Stimulated activated naive CD8-positive, alpha-beta T cell treated with anti-CD3 and anti-CD28 coated beads, Interleukin-15, Interleukin-2, amounts not matched to agents 100 ng/mL and 50 ng/mL, for 24 hours (primary cell): ENCODE results near the gene RNF213.
"Not testable (repeated sequence)": the region's sequence is repeated elsewhere in the genome, so short reads cannot be mapped to it uniquely, and the experiment has no call there.

Experiments used
- H3K27ac Mint-ChIP-seq: one replicate; pipeline ENCODE4 v1.8.0; 2021; ENCODE audit warnings: mild to moderate bottlenecking, mixed read lengths
- H3K27me3 Mint-ChIP-seq: one replicate; pipeline ENCODE4 v1.8.0; 2021; ENCODE audit warnings: mixed read lengths
- H3K36me3 Mint-ChIP-seq: one replicate; pipeline ENCODE4 v1.8.0; 2021; ENCODE audit warnings: low read depth, mixed read lengths
- H3K4me1 Mint-ChIP-seq: one replicate; pipeline ENCODE4 v1.8.0; 2021; ENCODE audit warnings: low read depth, mixed read lengths
- H3K4me3 Mint-ChIP-seq: one replicate; pipeline ENCODE4 v1.8.0; 2021; ENCODE audit warnings: mild to moderate bottlenecking, mixed read lengths
- H3K9me3 Mint-ChIP-seq: one replicate; pipeline ENCODE4 v1.8.0; 2021; ENCODE audit warnings: mixed read lengths

Gene RNF213

GRCh38 chr17:80253631-80254395, 6.8 kb upstream of the RNF213 start:
- no peaks in the 10 kb centered on the region for H3K27me3 Mint-ChIP-seq
- H3K4me3 Mint-ChIP-seq: no peak overlapping the region
- no peaks in the 10 kb centered on the region for H3K9me3 Mint-ChIP-seq
- peak overlapping the region; percentile 87 for H3K27ac Mint-ChIP-seq
- peaks cover 60% of the 10 kb centered on the region for H3K4me1 Mint-ChIP-seq
- no peaks in the 10 kb centered on the region for H3K36me3 Mint-ChIP-seq

- peak overlapping the region; percentile 65 for H3K4me3 Mint-ChIP-seq
- no peaks in the 10 kb centered on the region for H3K9me3 Mint-ChIP-seq
- H3K27ac Mint-ChIP-seq: peak overlapping the region; percentile 87
- no peaks in the 10 kb centered on the region for H3K36me3 Mint-ChIP-seq
- H3K27me3 Mint-ChIP-seq: no peaks in the 10 kb centered on the region
- H3K4me1 Mint-ChIP-seq: peaks cover 68% of the 10 kb centered on the region
Measured at GRCh38 chr17:80254396-80255251, 6.0 kb upstream of the RNF213 start.

- H3K9me3 Mint-ChIP-seq: no peaks in the 10 kb centered on the region
- no peaks in the 10 kb centered on the region for H3K27me3 Mint-ChIP-seq
- H3K36me3 Mint-ChIP-seq: no peaks in the 10 kb centered on the region
- H3K4me3 Mint-ChIP-seq: no peak overlapping the region
- H3K27ac Mint-ChIP-seq: peak overlapping the region; percentile 87
- peaks cover 71% of the 10 kb centered on the region for H3K4me1 Mint-ChIP-seq
Measured at GRCh38 chr17:80256034-80256350, 4.7 kb upstream of the RNF213 start.

GRCh38 chr17:80257716-80258213, 2.9 kb upstream of the RNF213 start:
- H3K9me3 Mint-ChIP-seq: no peaks in the 10 kb centered on the region
- peaks cover 79% of the 10 kb centered on the region for H3K4me1 Mint-ChIP-seq
- no peak overlapping the region for H3K4me3 Mint-ChIP-seq
- H3K27me3 Mint-ChIP-seq: no peaks in the 10 kb centered on the region
- H3K36me3 Mint-ChIP-seq: no peaks in the 10 kb centered on the region
- H3K27ac Mint-ChIP-seq: peak overlapping the region; percentile 89

- H3K27ac Mint-ChIP-seq: peak overlapping the region; percentile 89
- H3K36me3 Mint-ChIP-seq, H3K27me3 Mint-ChIP-seq, H3K9me3 Mint-ChIP-seq: not testable (repeated sequence)
- peak overlapping the region; percentile 54 for H3K4me3 Mint-ChIP-seq
- H3K4me1 Mint-ChIP-seq: peaks cover 79% of the 10 kb centered on the region
Measured at GRCh38 chr17:80258296-80258695, 2.4 kb upstream of the RNF213 start.

GRCh38 chr17:80259457-80260068, 1.1 kb upstream of the RNF213 start:
- H3K9me3 Mint-ChIP-seq: no peaks in the 10 kb centered on the region
- H3K27me3 Mint-ChIP-seq: no peaks in the 10 kb centered on the region
- H3K36me3 Mint-ChIP-seq: peaks cover 3% of the 10 kb centered on the region
- peak overlapping the region; percentile 84 for H3K4me3 Mint-ChIP-seq
- H3K4me1 Mint-ChIP-seq: peaks cover 72% of the 10 kb centered on the region
- H3K27ac Mint-ChIP-seq: peak overlapping the region; percentile 89

- no peaks in the 10 kb centered on the region for H3K27me3 Mint-ChIP-seq
- H3K4me1 Mint-ChIP-seq: peaks cover 72% of the 10 kb centered on the region
Measured at GRCh38 chr17:80260069-80260535, 550 bp upstream of the RNF213 start.

GRCh38 chr17:80261159-80261894, 675 bp downstream of the RNF213 start:
- peak overlapping the region; percentile 90 for H3K4me3 Mint-ChIP-seq
- H3K36me3 Mint-ChIP-seq: peaks cover 18% of the 10 kb centered on the region
- peak overlapping the region; percentile 95 for H3K27ac Mint-ChIP-seq
- peaks cover 73% of the 10 kb centered on the region for H3K4me1 Mint-ChIP-seq
- no peaks in the 10 kb centered on the region for H3K27me3 Mint-ChIP-seq
- no peaks in the 10 kb centered on the region for H3K9me3 Mint-ChIP-seq

More at GRCh38 chr17:80260069-80260535, 550 bp upstream of the RNF213 start:
- Mint-ChIP-seq H3K27ac (peak overlapping the region; percentile 89), H3K9me3 (no peaks in the 10 kb centered on the region), H3K4me3 (peak overlapping the region; percentile 84), H3K36me3 (peaks cover 7% of the 10 kb centered on the region)

- Mint-ChIP-seq H3K4me1 (peaks cover 68% of the 10 kb centered on the region), H3K9me3 (no peaks in the 10 kb centered on the region), H3K4me3 (peak overlapping the region; percentile 90)
Measured at GRCh38 chr17:80261895-80262279, 1.2 kb downstream of the RNF213 start.

GRCh38 chr17:80262291-80262690, 1.6 kb downstream of the RNF213 start:
- H3K27me3 Mint-ChIP-seq: no peaks in the 10 kb centered on the region
- H3K36me3 Mint-ChIP-seq: peaks cover 18% of the 10 kb centered on the region
- peak overlapping the region; percentile 95 for H3K27ac Mint-ChIP-seq
- H3K9me3 Mint-ChIP-seq: no peaks in the 10 kb centered on the region
- H3K4me1 Mint-ChIP-seq: peaks cover 68% of the 10 kb centered on the region
- H3K4me3 Mint-ChIP-seq: peak overlapping the region; percentile 90

More at GRCh38 chr17:80261895-80262279, 1.2 kb downstream of the RNF213 start:
- Mint-ChIP-seq H3K27ac (peak overlapping the region; percentile 95), H3K36me3 (peaks cover 18% of the 10 kb centered on the region), H3K27me3 (no peaks in the 10 kb centered on the region)

GRCh38 chr17:80262775-80263244, 2.2 kb downstream of the RNF213 start:
- Mint-ChIP-seq H3K4me1 (peaks cover 63% of the 10 kb centered on the region), H3K4me3 (peak overlapping the region; percentile 97), H3K9me3 (no peaks in the 10 kb centered on the region), H3K27me3 (no peaks in the 10 kb centered on the region), H3K27ac (peak overlapping the region; percentile 98), H3K36me3 (peaks cover 18% of the 10 kb centered on the region)

- Mint-ChIP-seq H3K4me1 (peaks cover 55% of the 10 kb centered on the region), H3K4me3 (peak overlapping the region; percentile 97), H3K27ac (peak overlapping the region; percentile 98), H3K9me3 (no peaks in the 10 kb centered on the region), H3K27me3 (no peaks in the 10 kb centered on the region), H3K36me3 (peaks cover 18% of the 10 kb centered on the region)
Measured at GRCh38 chr17:80263253-80264204, 2.9 kb downstream of the RNF213 start.
